ENCODE measurements around the gene SLC16A4.

The SLC16A4 gene

GRCh38 chr1:110321045-110321444 lies 69.8 kb downstream of the SLC16A4 start:
- no peak for DNase-seq

GRCh38 chr1:110320168-110320518 lies 70.7 kb downstream of the SLC16A4 start:
- no peak for DNase-seq

DNA sequence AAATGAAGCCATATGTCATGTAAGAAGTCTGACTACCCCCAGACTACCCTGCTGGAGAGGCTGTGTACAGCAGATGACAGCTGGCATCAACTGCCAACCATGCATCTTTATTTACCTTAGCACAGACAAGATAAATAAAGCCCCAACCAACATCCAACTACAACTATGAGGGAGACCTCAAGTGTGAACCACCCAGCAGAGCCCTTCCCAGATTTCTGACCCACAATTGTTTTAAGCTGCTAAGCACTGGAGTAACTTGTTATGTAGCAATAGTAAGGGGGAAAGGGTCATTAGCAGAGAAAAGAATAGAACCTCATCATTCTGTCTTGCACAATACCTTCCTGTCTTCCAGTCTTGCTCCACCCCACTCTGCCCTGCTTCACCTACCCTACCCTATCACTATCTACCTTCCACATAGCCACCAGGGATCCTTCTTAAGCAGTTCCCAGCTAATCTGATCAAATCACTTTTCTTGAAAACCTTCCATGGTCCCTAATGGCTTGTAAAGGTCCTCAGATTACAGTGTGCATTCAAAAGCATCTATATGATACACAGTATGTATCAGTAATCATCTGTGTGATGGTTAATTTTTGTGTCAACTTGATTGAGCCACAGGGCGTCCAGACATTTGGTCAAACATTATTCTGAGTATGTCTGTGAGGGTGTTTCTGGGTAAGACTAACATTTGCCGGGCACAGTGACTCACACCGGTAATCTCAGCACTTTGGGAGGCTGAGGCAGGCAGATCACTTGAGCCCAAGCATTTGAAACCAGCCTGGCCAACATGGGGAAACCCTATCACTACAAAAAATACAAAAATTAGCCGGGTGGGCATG lies 71.3 kb downstream of the SLC16A4 start:
- DNase-seq = no peak

DNA sequence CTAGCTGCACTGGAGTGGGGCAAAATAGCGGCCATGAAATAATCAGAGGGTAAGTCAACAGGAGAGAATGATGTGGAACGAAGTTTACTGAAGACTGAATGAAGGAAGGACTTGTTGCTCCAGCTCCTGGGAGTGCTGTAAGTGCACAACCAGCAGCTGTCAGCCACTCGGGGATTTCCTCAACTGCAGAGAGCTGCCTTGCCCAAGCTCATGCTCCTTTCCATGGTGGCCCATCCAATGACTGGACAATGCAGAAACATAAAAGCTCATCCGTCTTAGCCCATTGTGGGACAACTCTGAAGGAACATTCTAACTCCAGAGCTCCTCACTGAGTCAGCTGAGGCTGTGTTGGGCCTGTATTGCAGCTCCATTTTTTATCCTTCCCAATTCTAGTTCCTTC lies 72.8 kb downstream of the SLC16A4 start:
- DNase-seq = no peak

DNA sequence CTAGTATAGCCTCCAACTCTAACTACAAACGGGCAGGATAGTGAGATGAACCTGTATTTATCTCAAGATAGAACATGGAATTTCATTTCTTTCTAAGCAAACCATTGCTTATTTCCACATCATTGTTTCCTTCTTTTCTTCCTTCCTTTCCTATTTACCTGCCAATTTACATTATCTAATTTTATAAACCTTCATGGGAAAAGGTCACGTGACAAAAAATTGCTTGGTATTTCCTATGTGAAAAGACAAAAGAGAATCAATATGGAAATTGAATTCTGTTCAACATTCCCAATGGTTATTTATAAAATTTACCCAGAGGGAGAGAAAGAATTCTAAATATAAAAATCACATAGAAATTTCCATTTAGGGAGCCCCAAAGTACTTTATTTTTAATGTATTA lies 74.1 kb downstream of the SLC16A4 start:
- DNase-seq = no peak

Data from activated CD4-positive, alpha-beta T cell treated with anti-CD3 and anti-CD28 coated beads, Interleukin-2, amount 50 U/mL, for 16 hours (primary cell).